CD14-positive monocyte (primary cell): ENCODE results near the gene CD93. TPM values are rescaled to one million over a fixed set of nuclear protein-coding genes. Genes with fewer than 3 reads are reported as not detected.

ENCODE experiments used
- DNase-seq, 3 donors: peaks; one replicate each; pipeline ENCODE4 v3.0.0-alpha.2; 2011 to 2022
- H2AFZ ChIP-seq: 2 replicates; pipeline ENCODE4 v1.6.0; 2012; ENCODE audit warnings: mild to moderate bottlenecking, low read depth, low read length, inconsistent platforms; ENCODE audit not compliant: insufficient read depth, poor library complexity, severe bottlenecking
- H3K27ac ChIP-seq, 2 donors: 1 replicate in 1 of 2; 2 replicates in 1 of 2; pipeline ENCODE4 v1.5.1; 2012 to 2013; ENCODE audit warnings: low read length in 2 of 2, control low read depth in 1 of 2, inconsistent platforms in 1 of 2, low read depth in 1 of 2, mild to moderate bottlenecking in 1 of 2
- H3K27me3 ChIP-seq, 2 donors: one replicate each; pipeline versions ENCODE4 v1.6.0 to v1.6.1; 2011 to 2013; ENCODE audit warnings: low read length in 2 of 2; ENCODE audit not compliant: control insufficient read depth in 2 of 2, insufficient read depth in 2 of 2
- H3K36me3 ChIP-seq, 2 donors: replicated peaks in 1 of 2; 1 replicate in 1 of 2; 2 replicates in 1 of 2; pipeline versions ENCODE4 v1.5.1 to v1.6.1; 2012 to 2013; ENCODE audit warnings: low read length in 2 of 2, control low read depth in 1 of 2, inconsistent platforms in 1 of 2, mild to moderate bottlenecking in 1 of 2; ENCODE audit not compliant: insufficient read depth in 2 of 2, control insufficient read depth in 1 of 2
- H3K4me1 ChIP-seq, 2 donors: 1 replicate in 1 of 2; 2 replicates in 1 of 2; pipeline versions ENCODE4 v1.5.1 to v1.6.1; 2012 to 2013; ENCODE audit warnings: low read length in 2 of 2, control low read depth in 1 of 2, inconsistent platforms in 1 of 2, mild to moderate bottlenecking in 1 of 2, moderate library complexity in 1 of 2; ENCODE audit not compliant: insufficient read depth in 2 of 2, control insufficient read depth in 1 of 2
- H3K4me2 ChIP-seq: replicated peaks from 2 replicates; pipeline ENCODE3; 2012; ENCODE audit warnings: low read length, moderate library complexity, mild to moderate bottlenecking; ENCODE audit not compliant: poor library complexity, severe bottlenecking; ENCODE audit errors: extremely low read depth
- H3K4me3 ChIP-seq, 3 experiments: fragments of 200-600 bp in 1 of 3; sonication (generic) in 1 of 3; replicated peaks in 1 of 3; 1 replicate in 2 of 3; 2 replicates in 1 of 3; pipeline ENCODE4 v1.5.1; 2011 to 2013; ENCODE audit warnings: low read length in 3 of 3, mild to moderate bottlenecking in 3 of 3, control low read depth in 2 of 3, low read depth in 2 of 3, inconsistent platforms in 1 of 3, moderate library complexity in 1 of 3
- H3K79me2 ChIP-seq: 2 replicates; pipeline ENCODE4 v1.6.0; 2012; ENCODE audit warnings: mild to moderate bottlenecking, control low read depth, inconsistent platforms, low read length, moderate library complexity; ENCODE audit not compliant: insufficient read depth
- H3K9ac ChIP-seq: 2 replicates; pipeline ENCODE4 v1.6.0; 2017; ENCODE audit warnings: low read length, mild to moderate bottlenecking; ENCODE audit not compliant: insufficient read depth, poor library complexity, severe bottlenecking
- H3K9me3 ChIP-seq, 2 donors: replicated peaks in 1 of 2; 1 replicate in 1 of 2; 2 replicates in 1 of 2; pipeline versions ENCODE4 v1.5.1 to v1.6.1; 2012 to 2013; ENCODE audit warnings: low read length in 2 of 2, control low read depth in 1 of 2; ENCODE audit not compliant: control insufficient read depth in 1 of 2, insufficient read depth in 1 of 2
- H4K20me1 ChIP-seq: 2 replicates; pipeline ENCODE4 v1.6.0; 2012; ENCODE audit warnings: mild to moderate bottlenecking, low read length, control low read depth, moderate library complexity; ENCODE audit not compliant: insufficient read depth
- H3K27ac Mint-ChIP-seq, 7 donors: one replicate each; pipeline ENCODE4 v1.8.0; 2020; ENCODE audit warnings: mild to moderate bottlenecking in 7 of 7, mixed read lengths in 7 of 7, moderate library complexity in 6 of 7, inconsistent platforms in 2 of 7
- H3K27me3 Mint-ChIP-seq, 3 donors: one replicate each; pipeline ENCODE4 v1.8.0; 2021 to 2022; ENCODE audit warnings: low read depth in 3 of 3, mild to moderate bottlenecking in 3 of 3, mixed read lengths in 3 of 3, moderate library complexity in 3 of 3, inconsistent platforms in 1 of 3
- H3K36me3 Mint-ChIP-seq, 2 donors: one replicate each; pipeline ENCODE4 v1.8.0; 2020; ENCODE audit warnings: mixed read lengths in 2 of 2, inconsistent platforms in 1 of 2, mild to moderate bottlenecking in 1 of 2
- H3K4me1 Mint-ChIP-seq: one replicate; pipeline ENCODE4 v1.8.0; 2020; ENCODE audit warnings: mild to moderate bottlenecking, mixed read lengths
- H3K4me3 Mint-ChIP-seq, 2 donors: one replicate each; pipeline ENCODE4 v1.8.0; 2020; ENCODE audit warnings: mild to moderate bottlenecking in 2 of 2, mixed read lengths in 2 of 2, moderate library complexity in 1 of 2
- H3K9me3 Mint-ChIP-seq, 7 donors: one replicate each; pipeline ENCODE4 v1.8.0; 2020 to 2022; ENCODE audit warnings: mixed read lengths in 7 of 7, mild to moderate bottlenecking in 6 of 7, moderate library complexity in 6 of 7, inconsistent platforms in 2 of 7
- CTCF ChIP-seq: fragments of 200-600 bp; IDR thresholded peaks from one replicate; pipeline ENCODE4 v1.8.0; 2022; ENCODE audit warnings: antibody characterized with exemption, mild to moderate bottlenecking
- WGBS: methylation state at CpG from one replicate; pipeline ENCODE4 v1.1.5; 2013; ENCODE audit warnings: missing lambda C conversion rate; ENCODE audit not compliant: insufficient coverage; 5-methylcytosine and 5-hydroxymethylcytosine counted together
- intact Hi-C, 2 donors: fragments of 100-400 bp; cut with micrococcal nuclease; formaldehyde crosslinking; loops; one replicate each; pipeline versions ENCODE4 v1.15.0 to v1.15.1; 2023
- polyA plus RNA-seq, 3 donors: library from polyadenylated mRNA; depleted of rRNA in 1 of 3; unstranded in 2 of 3; stranded (reverse) in 1 of 3; fragments of 300-500 nt in 2 of 3; fragments of >200 nt in 1 of 3; fragmentation: Illumina TruSeq in 2 of 3; gene quantifications; 1 replicate in 2 of 3; 2 replicates in 1 of 3; pipeline ENCODE4 v1.2.3, GENCODE V29; 2012 to 2021

The CD93 gene
- polyA plus RNA-seq, 3 donors, result 26.0 to 170 (median 48.9) TPM

DNA sequence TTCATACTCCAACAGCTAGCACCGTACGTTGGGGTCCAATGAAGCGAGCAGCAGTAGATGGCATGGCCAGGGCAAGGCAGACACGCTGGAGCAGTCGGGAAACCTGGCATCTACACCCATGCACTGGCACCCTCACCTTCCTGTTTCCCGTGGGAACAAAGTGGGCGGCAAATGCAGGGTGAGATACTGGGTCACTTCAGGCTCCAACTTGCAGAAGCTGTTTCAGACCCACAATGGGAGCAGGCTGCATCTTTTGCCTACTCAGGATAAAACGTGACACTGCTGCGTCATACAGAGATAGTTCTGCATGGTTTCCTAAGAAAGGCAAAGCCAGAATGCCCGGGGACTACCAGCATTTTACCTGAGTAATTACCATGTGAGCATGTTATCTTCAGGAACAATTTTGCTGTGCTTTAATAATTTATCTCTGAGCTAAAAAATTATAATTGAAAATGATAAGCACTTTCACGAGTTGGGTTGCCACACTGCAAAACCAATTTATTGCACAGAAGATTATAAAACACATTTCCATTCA is 10.9 kb upstream of the CD93 start:
- DNase-seq, result no peak
- 97% methylated on average over 9 of the region's 11 CpGs for WGBS
- Histone ChIP-seq H3K4me2 (no peak overlapping the region), H4K20me1 (no peaks in the 10 kb centered on the region), H3K4me3 (no peak overlapping the region), H3K4me1 (peaks cover 39 to 54% of the 10 kb centered on the region in 2 donors), H3K79me2 (no peaks in the 10 kb centered on the region), H3K9ac (no peak overlapping the region), H3K27me3 (no peaks in the 10 kb centered on the region), H3K9me3 (no peaks in the 10 kb centered on the region), H3K36me3 (no peaks in the 10 kb centered on the region), H3K27ac (no peak overlapping the region), H2AFZ (no peak overlapping the region)
- intact Hi-C loops, result no loop called here
- no peaks in the 10 kb centered on the region for H3K36me3 Mint-ChIP-seq
- peaks cover 3 to 4% (median 4%) of the 10 kb centered on the region in 3 donors for H3K27me3 Mint-ChIP-seq
- H3K9me3 Mint-ChIP-seq, result peaks cover 0 to 2% (median 0%) of the 10 kb centered on the region in 7 donors
- H3K27ac Mint-ChIP-seq, result peak overlapping the region in 1 of 7 donors; percentile 31
- H3K4me3 Mint-ChIP-seq, result no peak overlapping the region
- peaks cover 57% of the 10 kb centered on the region for H3K4me1 Mint-ChIP-seq
- no peak for TF ChIP-seq CTCF

- H3K36me3 ChIP-seq, result no peaks in the 10 kb centered on the region
- peak in 1 of 3 donors; percentile 64 for DNase-seq
- H3K27ac Mint-ChIP-seq, result peak overlapping the region in 1 of 7 donors; percentile 77
- peaks cover 3 to 4% (median 4%) of the 10 kb centered on the region in 3 donors for H3K27me3 Mint-ChIP-seq
- no peak overlapping the region for H3K4me3 Mint-ChIP-seq
- H3K27ac ChIP-seq, result no peak overlapping the region
- H3K4me2 ChIP-seq, result no peak overlapping the region
- H3K9ac ChIP-seq, result no peak overlapping the region
- H2AFZ ChIP-seq, result no peak overlapping the region
- peaks cover 48% of the 10 kb centered on the region for H3K4me1 Mint-ChIP-seq
- no peaks in the 10 kb centered on the region for H3K79me2 ChIP-seq
- H4K20me1 ChIP-seq, result no peaks in the 10 kb centered on the region
- intact Hi-C loops, result no loop called here
- H3K36me3 Mint-ChIP-seq, result no peaks in the 10 kb centered on the region
- H3K4me3 ChIP-seq, result no peak overlapping the region
- H3K27me3 ChIP-seq, result no peaks in the 10 kb centered on the region
- peaks cover 30 to 47% of the 10 kb centered on the region in 2 donors for H3K4me1 ChIP-seq
- WGBS, result 93% methylated on average over 2 of the region's 3 CpGs
- H3K9me3 Mint-ChIP-seq, result peaks cover 0 to 2% (median 0%) of the 10 kb centered on the region in 7 donors
- TF ChIP-seq CTCF, result no peak
- H3K9me3 ChIP-seq, result no peaks in the 10 kb centered on the region
Observed at GRCh38 chr20:23096097-23096496, 10.0 kb upstream of the CD93 start.
